ENCODE measurements around the gene TMC7. TPM values are rescaled to one million over a fixed set of nuclear protein-coding genes. Genes with fewer than 3 reads are reported as not detected.

The TMC7 gene
- polyA plus RNA-seq, 1 of the 3 experiments (the other 2 are of a cell fraction), result 0.66 TPM

DNA sequence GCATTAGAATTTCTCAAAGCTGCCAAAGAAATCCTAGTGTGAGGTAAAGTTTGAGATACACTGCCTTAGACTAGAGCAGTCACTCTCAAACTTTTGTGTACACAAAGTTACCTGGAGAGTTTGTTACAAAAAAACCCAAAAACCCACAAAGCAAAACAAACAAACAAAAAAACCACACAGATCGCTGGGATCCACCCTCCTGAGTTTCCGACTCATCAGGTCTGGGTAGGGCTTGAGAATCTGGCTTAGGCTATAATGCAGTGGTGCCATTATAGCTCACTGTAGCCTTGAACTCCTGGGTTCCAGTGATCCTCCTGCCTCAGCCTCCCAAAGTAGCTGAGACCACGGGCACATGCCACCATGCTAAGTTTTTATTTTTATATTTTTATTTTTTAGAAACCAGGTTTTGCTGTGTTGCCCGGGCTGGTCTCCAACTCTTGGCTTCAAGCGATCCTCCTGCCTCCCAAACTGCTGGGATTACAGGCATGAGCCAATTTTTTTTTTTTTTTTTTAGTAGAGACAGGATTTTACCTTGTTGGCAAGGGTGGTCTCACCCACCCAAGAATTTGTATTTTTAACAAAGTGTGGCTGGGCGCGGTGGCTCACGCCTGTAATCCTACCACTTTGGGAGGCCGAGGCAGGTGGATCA lies 35.2 kb upstream of the TMC7 start:
- no peak overlapping the region for H3K4me3 ChIP-seq (ENCODE audit: low read depth in 2 of 2, low read length in 1 of 2)
- no peaks in the 10 kb centered on the region for H3K36me3 ChIP-seq (replicated peaks in 1 of 2; ENCODE audit: control insufficient read depth in 1 of 2, insufficient read depth in 2 of 2, low read length in 1 of 2)
- no peak overlapping the region for H3K9ac ChIP-seq
- no peaks in the 10 kb centered on the region for H3K9me2 ChIP-seq
- no peak overlapping the region for H3K4me2 ChIP-seq
- no peaks in the 10 kb centered on the region for H3K79me2 ChIP-seq (ENCODE audit: insufficient read depth)
- H4K20me1 ChIP-seq (ENCODE audit: insufficient read depth), result no peaks in the 10 kb centered on the region
- WGBS (ENCODE audit: low lambda C conversion rate), result 83% methylated on average over 9 of the region's 9 CpGs
- H2AFZ ChIP-seq (ENCODE audit: low read depth), result no peak overlapping the region
- no peaks in the 10 kb centered on the region; a peak in 1 of 4 replicates for H3K4me1 ChIP-seq (ENCODE audit: control insufficient read depth in 1 of 2, insufficient read depth in 2 of 2, low read depth in 1 of 2, low read length in 1 of 2)
- no peaks in the 10 kb centered on the region for H3K27me3 ChIP-seq (ENCODE audit: insufficient read depth)
- H3F3A ChIP-seq (replicated peaks; ENCODE audit: insufficient read depth), result no peaks in the 10 kb centered on the region
- CTCF ChIA-PET, result no interaction called here
- POLR2A ChIA-PET, result no interaction called here
- no peak for DNase-seq
- no peak overlapping the region for H3K27ac ChIP-seq (ENCODE audit: low read depth in 2 of 2, low read length in 1 of 2)
- no peaks in the 10 kb centered on the region for H3K9me3 ChIP-seq
- TF ChIP-seq USF1 (IDR thresholded peaks at IDR 0.05; ENCODE audit: borderline replicate concordance, low read depth), result no peak

DNA sequence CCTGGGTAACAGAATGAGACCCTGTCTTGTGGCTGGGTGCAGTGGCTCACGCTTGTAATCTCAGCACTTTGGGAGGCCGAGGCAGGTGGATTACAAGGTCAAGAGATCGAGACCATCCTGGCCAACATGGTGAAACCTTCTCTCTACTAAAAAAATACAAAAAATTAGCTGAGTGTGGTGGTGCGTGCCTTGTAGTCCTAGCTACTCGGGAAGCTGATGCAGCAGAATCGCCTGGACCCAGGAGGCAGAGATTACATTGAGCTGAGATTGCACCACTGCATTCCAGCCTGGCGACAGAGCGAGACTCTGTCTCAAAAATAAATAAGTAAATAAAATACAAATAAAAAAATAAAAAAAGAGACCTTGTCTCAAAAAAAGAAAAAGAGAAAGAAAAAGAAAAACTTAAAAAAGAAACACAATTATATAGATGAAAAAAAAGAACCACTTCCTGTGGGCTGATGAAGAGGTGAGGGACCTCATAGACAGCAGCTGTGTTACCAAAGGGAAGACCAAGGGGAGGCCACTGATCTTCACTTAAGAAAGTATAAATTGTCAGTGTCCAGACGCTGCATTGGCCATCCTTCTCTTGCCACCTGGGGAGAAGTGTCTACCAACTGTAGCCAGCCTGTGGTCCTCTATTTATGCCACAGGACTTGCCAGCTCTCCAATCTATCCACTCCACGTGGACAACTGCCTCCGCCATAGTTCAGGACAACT lies 33.1 kb upstream of the TMC7 start:
- Histone ChIP-seq H4K20me1 (ENCODE audit: insufficient read depth) (no peaks in the 10 kb centered on the region), H3K79me2 (ENCODE audit: insufficient read depth) (no peaks in the 10 kb centered on the region), H3K9me3 (no peaks in the 10 kb centered on the region), H3K4me2 (no peak overlapping the region), H3K36me3 (replicated peaks in 1 of 2; ENCODE audit: control insufficient read depth in 1 of 2, insufficient read depth in 2 of 2, low read length in 1 of 2) (no peaks in the 10 kb centered on the region), H3K27ac (ENCODE audit: low read depth in 2 of 2, low read length in 1 of 2) (no peak overlapping the region), H2AFZ (ENCODE audit: low read depth) (no peak overlapping the region), H3F3A (replicated peaks; ENCODE audit: insufficient read depth) (no peaks in the 10 kb centered on the region), H3K9ac (no peak overlapping the region), H3K27me3 (ENCODE audit: insufficient read depth) (no peaks in the 10 kb centered on the region), H3K9me2 (no peaks in the 10 kb centered on the region), H3K4me3 (ENCODE audit: low read depth in 2 of 2, low read length in 1 of 2) (no peak overlapping the region), H3K4me1 (ENCODE audit: control insufficient read depth in 1 of 2, insufficient read depth in 2 of 2, low read depth in 1 of 2, low read length in 1 of 2) (no peaks in the 10 kb centered on the region; a peak in 1 of 4 replicates)
- no peak for TF ChIP-seq MAX (IDR thresholded peaks at IDR 0.05; ENCODE audit: low read depth)
- no peak for TF ChIP-seq POLR2AphosphoS5 (IDR thresholded peaks at IDR 0.05; ENCODE audit: low read depth, low read length)
- no peak for TF ChIP-seq RCOR1 (IDR thresholded peaks at IDR 0.05; ENCODE audit: low read length)
- no peak for TF ChIP-seq TAF1 (IDR thresholded peaks at IDR 0.05; ENCODE audit: borderline replicate concordance, low read depth, low read length)
- no peak for TF ChIP-seq RXRA (IDR thresholded peaks at IDR 0.05; ENCODE audit: borderline replicate concordance, low read depth)
- no peak for TF ChIP-seq USF2 (IDR thresholded peaks at IDR 0.05; ENCODE audit: borderline replicate concordance, low read depth, low read length)
- TF ChIP-seq FOSL2 (IDR thresholded peaks at IDR 0.05; ENCODE audit: borderline replicate concordance, low read depth), result no peak
- TF ChIP-seq FOXJ3 (CRISPR knock-in tag; IDR thresholded peaks at IDR 0.05), result no peak
- TF ChIP-seq, protein P1, sequence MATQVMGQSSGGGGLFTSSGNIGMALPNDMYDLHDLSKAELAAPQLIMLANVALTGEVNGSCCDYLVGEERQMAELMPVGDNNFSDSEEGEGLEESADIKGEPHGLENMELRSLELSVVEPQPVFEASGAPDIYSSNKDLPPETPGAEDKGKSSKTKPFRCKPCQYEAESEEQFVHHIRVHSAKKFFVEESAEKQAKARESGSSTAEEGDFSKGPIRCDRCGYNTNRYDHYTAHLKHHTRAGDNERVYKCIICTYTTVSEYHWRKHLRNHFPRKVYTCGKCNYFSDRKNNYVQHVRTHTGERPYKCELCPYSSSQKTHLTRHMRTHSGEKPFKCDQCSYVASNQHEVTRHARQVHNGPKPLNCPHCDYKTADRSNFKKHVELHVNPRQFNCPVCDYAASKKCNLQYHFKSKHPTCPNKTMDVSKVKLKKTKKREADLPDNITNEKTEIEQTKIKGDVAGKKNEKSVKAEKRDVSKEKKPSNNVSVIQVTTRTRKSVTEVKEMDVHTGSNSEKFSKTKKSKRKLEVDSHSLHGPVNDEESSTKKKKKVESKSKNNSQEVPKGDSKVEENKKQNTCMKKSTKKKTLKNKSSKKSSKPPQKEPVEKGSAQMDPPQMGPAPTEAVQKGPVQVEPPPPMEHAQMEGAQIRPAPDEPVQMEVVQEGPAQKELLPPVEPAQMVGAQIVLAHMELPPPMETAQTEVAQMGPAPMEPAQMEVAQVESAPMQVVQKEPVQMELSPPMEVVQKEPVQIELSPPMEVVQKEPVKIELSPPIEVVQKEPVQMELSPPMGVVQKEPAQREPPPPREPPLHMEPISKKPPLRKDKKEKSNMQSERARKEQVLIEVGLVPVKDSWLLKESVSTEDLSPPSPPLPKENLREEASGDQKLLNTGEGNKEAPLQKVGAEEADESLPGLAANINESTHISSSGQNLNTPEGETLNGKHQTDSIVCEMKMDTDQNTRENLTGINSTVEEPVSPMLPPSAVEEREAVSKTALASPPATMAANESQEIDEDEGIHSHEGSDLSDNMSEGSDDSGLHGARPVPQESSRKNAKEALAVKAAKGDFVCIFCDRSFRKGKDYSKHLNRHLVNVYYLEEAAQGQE (IDR thresholded peaks at IDR 0.05; ENCODE audit: low read depth, low read length), result no peak
- no peak for TF ChIP-seq MEF2A (IDR thresholded peaks at IDR 0.05; ENCODE audit: borderline replicate concordance, low read depth)
- no peak for TF ChIP-seq USF1 (IDR thresholded peaks at IDR 0.05; ENCODE audit: borderline replicate concordance, low read depth)
- TF ChIP-seq TCF12 (IDR thresholded peaks at IDR 0.05), result no peak
- no peak for TF ChIP-seq YY1 (IDR thresholded peaks at IDR 0.05; ENCODE audit: low read depth)
- TF ChIP-seq MXI1 (IDR thresholded peaks at IDR 0.05; ENCODE audit: low read depth, low read length), result no peak
- no peak for TF ChIP-seq SMC3 (IDR thresholded peaks at IDR 0.05; ENCODE audit: low read depth, low read length)
- TF ChIP-seq, protein P2, sequence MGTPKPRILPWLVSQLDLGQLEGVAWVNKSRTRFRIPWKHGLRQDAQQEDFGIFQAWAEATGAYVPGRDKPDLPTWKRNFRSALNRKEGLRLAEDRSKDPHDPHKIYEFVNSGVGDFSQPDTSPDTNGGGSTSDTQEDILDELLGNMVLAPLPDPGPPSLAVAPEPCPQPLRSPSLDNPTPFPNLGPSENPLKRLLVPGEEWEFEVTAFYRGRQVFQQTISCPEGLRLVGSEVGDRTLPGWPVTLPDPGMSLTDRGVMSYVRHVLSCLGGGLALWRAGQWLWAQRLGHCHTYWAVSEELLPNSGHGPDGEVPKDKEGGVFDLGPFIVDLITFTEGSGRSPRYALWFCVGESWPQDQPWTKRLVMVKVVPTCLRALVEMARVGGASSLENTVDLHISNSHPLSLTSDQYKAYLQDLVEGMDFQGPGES (IDR thresholded peaks at IDR 0.05; ENCODE audit: low read depth, low read length), result no peak
- TF ChIP-seq FOXM1 (IDR thresholded peaks at IDR 0.05; ENCODE audit: low read depth), result no peak
- DNase-seq, result no peak
- WGBS (ENCODE audit: low lambda C conversion rate), result 78% methylated on average over 10 of the region's 11 CpGs
- ChIA-PET POLR2A (no interaction called here), CTCF (interaction anchor here (0.7 kb wide), 1 partner anchor 135 kb away, joined by 3 read pairs; no protein-coding TSS in a partner anchor)

Measured in SK-N-SH (cell line).